Neural cell (in vitro differentiated cells): ENCODE measurements around the gene LDB3. TPM values are rescaled to one million over a fixed set of nuclear protein-coding genes. Genes with fewer than 3 reads are reported as not detected.

ENCODE experiments used
- H2AFZ ChIP-seq: fragments of 200-600, 300-800 bp; sonication (generic), shearing (Covaris generic); 2 replicates; pipeline ENCODE4 v1.6.0; 2014; ENCODE audit warnings: low read depth, mild to moderate bottlenecking, antibody characterized with exemption, low read length, moderate library complexity
- H3F3A ChIP-seq: fragments of 200-600 bp; shearing (Covaris generic); 2 replicates; pipeline ENCODE4 v1.6.1; 2016; ENCODE audit warnings: mild to moderate bottlenecking, moderate library complexity, mixed read lengths, antibody characterized with exemption, low read length; ENCODE audit not compliant: insufficient read depth, poor library complexity, severe bottlenecking
- H3K27ac ChIP-seq: fragments of 200-600, 300-800 bp; sonication (generic), shearing (Covaris generic); 2 replicates; pipeline ENCODE4 v1.5.1; 2014; ENCODE audit warnings: mild to moderate bottlenecking, low read length, moderate library complexity
- H3K27me3 ChIP-seq: fragments of 300-800, 200-600 bp; sonication (generic), shearing (Covaris generic); 2 replicates; pipeline ENCODE4 v1.6.0; 2014; ENCODE audit warnings: mild to moderate bottlenecking, low read depth, low read length, moderate library complexity; ENCODE audit not compliant: insufficient read depth
- H3K36me3 ChIP-seq: fragments of 300-800, 200-600 bp; sonication (generic), shearing (Covaris generic); 2 replicates; pipeline ENCODE4 v1.5.1; 2014; ENCODE audit warnings: mild to moderate bottlenecking, antibody characterized with exemption, low read length, moderate library complexity; ENCODE audit not compliant: insufficient read depth
- H3K4me2 ChIP-seq: fragments of 300-800, 200-600 bp; sonication (generic), shearing (Covaris generic); 2 replicates; pipeline ENCODE4 v1.6.0; 2014; ENCODE audit warnings: mild to moderate bottlenecking, low read length
- H3K4me3 ChIP-seq: fragments of 300-800, 200-600 bp; sonication (generic), shearing (Covaris generic); 2 replicates; pipeline ENCODE4 v1.5.1; 2014; ENCODE audit warnings: mild to moderate bottlenecking, low read length, moderate library complexity
- H3K79me2 ChIP-seq: fragments of 200-600 bp; shearing (Covaris generic); replicated peaks from 2 replicates; pipeline ENCODE4 v1.6.0; 2014; ENCODE audit warnings: mild to moderate bottlenecking, low read length, moderate library complexity; ENCODE audit not compliant: insufficient read depth
- H3K9ac ChIP-seq: fragments of 300-800, 200-600 bp; sonication (generic), shearing (Covaris generic); 2 replicates; pipeline ENCODE4 v1.6.1; 2016; ENCODE audit warnings: mild to moderate bottlenecking, low read length, mixed read lengths
- H3K9me2 ChIP-seq: fragments of 200-600 bp; shearing (Covaris generic); 2 replicates; pipeline ENCODE4 v1.6.1; 2016; ENCODE audit warnings: mild to moderate bottlenecking, low read length, mixed read lengths; ENCODE audit not compliant: insufficient read depth
- H3K9me3 ChIP-seq: fragments of 200-600, 300-800 bp; sonication (generic), shearing (Covaris generic); 2 replicates; pipeline ENCODE4 v1.6.1; 2016; ENCODE audit warnings: mild to moderate bottlenecking, mixed run types, low read length, moderate library complexity, mixed read lengths
- H4K20me1 ChIP-seq: fragments of 200-600 bp; shearing (Covaris generic); 2 replicates; pipeline ENCODE4 v1.6.1; 2016; ENCODE audit warnings: mild to moderate bottlenecking, mixed run types; ENCODE audit not compliant: insufficient read depth
- EP300 ChIP-seq: fragments of 450-650 bp; conservative IDR thresholded peaks from 2 replicates; pipeline ENCODE4 v1.6.1; 2014; ENCODE audit warnings: antibody characterized with exemption, mild to moderate bottlenecking, moderate library complexity; ENCODE audit not compliant: poor library complexity, severe bottlenecking
- EZH2 ChIP-seq: fragments of 200-600, 300-800 bp; shearing (Covaris generic), sonication (generic); IDR thresholded peaks from 2 replicates; pipeline ENCODE4 v1.6.1; 2014; ENCODE audit warnings: antibody characterized with exemption, low read length, borderline replicate concordance, mild to moderate bottlenecking; ENCODE audit not compliant: insufficient read depth, poor library complexity, severe bottlenecking
- MXI1 ChIP-seq: fragments of 450-650 bp; conservative IDR thresholded peaks from 2 replicates; pipeline ENCODE4 v1.6.1; 2014; ENCODE audit warnings: antibody characterized with exemption, mild to moderate bottlenecking; ENCODE audit not compliant: poor library complexity, severe bottlenecking
- POLR2AphosphoS5 ChIP-seq: IDR thresholded peaks from 2 replicates; pipeline ENCODE4 v1.6.1; 2012
- RAD21 ChIP-seq: fragments of 450-650 bp; conservative IDR thresholded peaks from 2 replicates; pipeline ENCODE4 v1.6.1; 2014; ENCODE audit warnings: antibody characterized with exemption, mild to moderate bottlenecking, moderate library complexity
- SMC3 ChIP-seq: fragments of 450-650 bp; conservative IDR thresholded peaks from 2 replicates; pipeline ENCODE4 v1.6.1; 2014; ENCODE audit warnings: antibody characterized with exemption, mild to moderate bottlenecking, moderate library complexity; ENCODE audit not compliant: poor library complexity
- TAF1 ChIP-seq: IDR thresholded peaks from 2 replicates; pipeline ENCODE4 v1.6.1; 2012; ENCODE audit warnings: low read depth
- polyA minus RNA-seq: library from RNA; depleted of rRNA, polyadenylated mRNA; stranded (reverse); fragments of >200 nt; gene quantifications from 2 replicates; pipeline ENCODE4 v1.2.3, GENCODE V29; 2014
- polyA plus RNA-seq: library from polyadenylated mRNA; depleted of rRNA; stranded (reverse); fragments of >200 nt; gene quantifications from 2 replicates; pipeline ENCODE4 v1.2.3, GENCODE V29; 2014
- TF ChIP-seq, protein P1 (sequence below): IDR thresholded peaks from 2 replicates; pipeline ENCODE4 v1.6.1; 2012; ENCODE audit warnings: borderline replicate concordance
- TF ChIP-seq, protein P2 (sequence below): fragments of 450-650 bp; IDR thresholded peaks from 2 replicates; pipeline ENCODE4 v1.5.1; 2014; ENCODE audit warnings: antibody characterized with exemption, mild to moderate bottlenecking, moderate library complexity; ENCODE audit not compliant: poor library complexity, severe bottlenecking

LDB3 gene, protein sequence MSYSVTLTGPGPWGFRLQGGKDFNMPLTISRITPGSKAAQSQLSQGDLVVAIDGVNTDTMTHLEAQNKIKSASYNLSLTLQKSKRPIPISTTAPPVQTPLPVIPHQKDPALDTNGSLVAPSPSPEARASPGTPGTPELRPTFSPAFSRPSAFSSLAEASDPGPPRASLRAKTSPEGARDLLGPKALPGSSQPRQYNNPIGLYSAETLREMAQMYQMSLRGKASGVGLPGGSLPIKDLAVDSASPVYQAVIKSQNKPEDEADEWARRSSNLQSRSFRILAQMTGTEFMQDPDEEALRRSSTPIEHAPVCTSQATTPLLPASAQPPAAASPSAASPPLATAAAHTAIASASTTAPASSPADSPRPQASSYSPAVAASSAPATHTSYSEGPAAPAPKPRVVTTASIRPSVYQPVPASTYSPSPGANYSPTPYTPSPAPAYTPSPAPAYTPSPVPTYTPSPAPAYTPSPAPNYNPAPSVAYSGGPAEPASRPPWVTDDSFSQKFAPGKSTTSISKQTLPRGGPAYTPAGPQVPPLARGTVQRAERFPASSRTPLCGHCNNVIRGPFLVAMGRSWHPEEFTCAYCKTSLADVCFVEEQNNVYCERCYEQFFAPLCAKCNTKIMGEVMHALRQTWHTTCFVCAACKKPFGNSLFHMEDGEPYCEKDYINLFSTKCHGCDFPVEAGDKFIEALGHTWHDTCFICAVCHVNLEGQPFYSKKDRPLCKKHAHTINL
- polyA plus RNA-seq = 0.12 TPM in 1 of 2 replicates, not detected in the other
- polyA minus RNA-seq = not detected in 2 replicates

DNA sequence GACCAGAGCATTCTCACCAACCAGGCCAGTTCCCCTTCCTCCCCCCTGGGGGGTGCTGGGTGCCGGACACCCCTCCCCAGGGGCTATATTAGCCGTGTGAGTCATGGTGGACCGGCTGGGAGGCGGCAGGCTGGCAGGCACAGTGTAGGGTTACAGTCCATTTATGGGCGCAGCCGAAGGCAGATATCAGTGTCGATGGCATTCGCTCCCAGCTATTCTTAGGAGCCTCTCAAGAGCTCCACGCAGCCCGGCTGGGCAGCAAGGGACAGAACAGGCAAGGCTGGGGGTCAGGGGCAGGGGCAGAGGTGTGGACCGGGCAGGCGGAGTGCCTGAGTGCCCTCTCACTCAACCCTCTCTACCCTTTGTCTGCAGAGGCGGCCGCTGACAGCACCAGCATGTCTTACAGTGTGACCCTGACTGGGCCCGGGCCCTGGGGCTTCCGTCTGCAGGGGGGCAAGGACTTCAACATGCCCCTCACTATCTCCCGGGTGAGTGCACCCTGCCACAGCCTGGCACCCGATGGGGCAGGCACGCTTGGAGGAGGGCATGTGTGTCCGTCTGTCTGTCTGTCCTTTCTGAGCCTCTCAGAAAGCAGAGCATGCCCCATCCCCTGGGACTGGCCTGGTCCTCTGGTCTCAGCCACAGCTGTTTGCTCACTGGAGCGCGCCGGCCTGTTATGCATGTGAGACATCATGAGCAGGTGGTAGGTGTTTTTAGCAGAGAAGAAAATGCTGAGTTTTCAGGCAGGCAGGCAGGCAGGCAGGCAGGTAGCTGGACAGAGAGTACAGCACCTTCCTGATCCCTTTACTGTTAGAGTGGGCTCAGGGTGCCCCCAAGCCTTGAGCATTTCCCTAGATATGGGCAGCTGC, at the start of gene LDB3:
TSS of gene LDB3 (plus strand) at position 215 of the 869 bp plus-strand sequence. CDS start at position 396, 181 bp downstream.
- no peaks in the 10 kb centered on the region for H3K79me2 ChIP-seq
- no peak within 1 kb of the TSS for H3K4me3 ChIP-seq
- H3K27ac ChIP-seq = no peak within 1 kb of the TSS
- no peaks in the 10 kb centered on the region for H3K9me2 ChIP-seq
- no peak for TF ChIP-seq POLR2AphosphoS5
- TF ChIP-seq TAF1 = no peak
- TF ChIP-seq RAD21 = no peak
- TF ChIP-seq MXI1 = no peak
- TF ChIP-seq EP300 = no peak
- TF ChIP-seq, protein P1, sequence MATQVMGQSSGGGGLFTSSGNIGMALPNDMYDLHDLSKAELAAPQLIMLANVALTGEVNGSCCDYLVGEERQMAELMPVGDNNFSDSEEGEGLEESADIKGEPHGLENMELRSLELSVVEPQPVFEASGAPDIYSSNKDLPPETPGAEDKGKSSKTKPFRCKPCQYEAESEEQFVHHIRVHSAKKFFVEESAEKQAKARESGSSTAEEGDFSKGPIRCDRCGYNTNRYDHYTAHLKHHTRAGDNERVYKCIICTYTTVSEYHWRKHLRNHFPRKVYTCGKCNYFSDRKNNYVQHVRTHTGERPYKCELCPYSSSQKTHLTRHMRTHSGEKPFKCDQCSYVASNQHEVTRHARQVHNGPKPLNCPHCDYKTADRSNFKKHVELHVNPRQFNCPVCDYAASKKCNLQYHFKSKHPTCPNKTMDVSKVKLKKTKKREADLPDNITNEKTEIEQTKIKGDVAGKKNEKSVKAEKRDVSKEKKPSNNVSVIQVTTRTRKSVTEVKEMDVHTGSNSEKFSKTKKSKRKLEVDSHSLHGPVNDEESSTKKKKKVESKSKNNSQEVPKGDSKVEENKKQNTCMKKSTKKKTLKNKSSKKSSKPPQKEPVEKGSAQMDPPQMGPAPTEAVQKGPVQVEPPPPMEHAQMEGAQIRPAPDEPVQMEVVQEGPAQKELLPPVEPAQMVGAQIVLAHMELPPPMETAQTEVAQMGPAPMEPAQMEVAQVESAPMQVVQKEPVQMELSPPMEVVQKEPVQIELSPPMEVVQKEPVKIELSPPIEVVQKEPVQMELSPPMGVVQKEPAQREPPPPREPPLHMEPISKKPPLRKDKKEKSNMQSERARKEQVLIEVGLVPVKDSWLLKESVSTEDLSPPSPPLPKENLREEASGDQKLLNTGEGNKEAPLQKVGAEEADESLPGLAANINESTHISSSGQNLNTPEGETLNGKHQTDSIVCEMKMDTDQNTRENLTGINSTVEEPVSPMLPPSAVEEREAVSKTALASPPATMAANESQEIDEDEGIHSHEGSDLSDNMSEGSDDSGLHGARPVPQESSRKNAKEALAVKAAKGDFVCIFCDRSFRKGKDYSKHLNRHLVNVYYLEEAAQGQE = no peak
- TF ChIP-seq, protein P2, sequence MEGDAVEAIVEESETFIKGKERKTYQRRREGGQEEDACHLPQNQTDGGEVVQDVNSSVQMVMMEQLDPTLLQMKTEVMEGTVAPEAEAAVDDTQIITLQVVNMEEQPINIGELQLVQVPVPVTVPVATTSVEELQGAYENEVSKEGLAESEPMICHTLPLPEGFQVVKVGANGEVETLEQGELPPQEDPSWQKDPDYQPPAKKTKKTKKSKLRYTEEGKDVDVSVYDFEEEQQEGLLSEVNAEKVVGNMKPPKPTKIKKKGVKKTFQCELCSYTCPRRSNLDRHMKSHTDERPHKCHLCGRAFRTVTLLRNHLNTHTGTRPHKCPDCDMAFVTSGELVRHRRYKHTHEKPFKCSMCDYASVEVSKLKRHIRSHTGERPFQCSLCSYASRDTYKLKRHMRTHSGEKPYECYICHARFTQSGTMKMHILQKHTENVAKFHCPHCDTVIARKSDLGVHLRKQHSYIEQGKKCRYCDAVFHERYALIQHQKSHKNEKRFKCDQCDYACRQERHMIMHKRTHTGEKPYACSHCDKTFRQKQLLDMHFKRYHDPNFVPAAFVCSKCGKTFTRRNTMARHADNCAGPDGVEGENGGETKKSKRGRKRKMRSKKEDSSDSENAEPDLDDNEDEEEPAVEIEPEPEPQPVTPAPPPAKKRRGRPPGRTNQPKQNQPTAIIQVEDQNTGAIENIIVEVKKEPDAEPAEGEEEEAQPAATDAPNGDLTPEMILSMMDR = no peak
- no peak for TF ChIP-seq EZH2
- TF ChIP-seq SMC3 = no peak
- no peak within 1 kb of the TSS for H2AFZ ChIP-seq
- H3F3A ChIP-seq = no peaks in the 10 kb centered on the region
- H4K20me1 ChIP-seq = no peaks in the 10 kb centered on the region
- no peak within 1 kb of the TSS for H3K9ac ChIP-seq
- H3K27me3 ChIP-seq = no peaks in the 10 kb centered on the region
- no peak within 1 kb of the TSS for H3K4me2 ChIP-seq
- no peaks in the 10 kb centered on the region for H3K36me3 ChIP-seq
- H3K9me3 ChIP-seq = no peaks in the 10 kb centered on the region

DNA sequence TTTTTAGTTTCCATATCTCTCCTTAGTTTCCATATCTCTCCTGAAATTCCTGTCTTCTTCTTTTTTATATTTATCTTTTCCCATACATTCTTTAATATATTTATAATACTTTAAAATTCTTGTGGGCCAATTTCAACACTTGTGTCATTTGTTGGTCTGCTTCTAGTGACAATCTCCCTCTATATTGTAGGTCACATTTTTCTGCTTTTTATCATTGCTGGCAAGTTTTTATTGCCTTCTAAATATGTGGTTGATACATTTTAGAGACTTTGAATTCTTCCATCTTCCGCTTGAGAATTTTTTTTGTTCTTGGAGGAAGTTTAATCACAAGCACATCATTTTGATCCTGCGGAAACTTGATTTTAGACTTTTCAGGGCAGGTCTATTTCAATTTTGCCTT, 40.0 kb upstream of the LDB3 start:
- no peaks in the 10 kb centered on the region for H3K9me3 ChIP-seq
- no peak overlapping the region for H3K27ac ChIP-seq
- H3K4me2 ChIP-seq = no peak overlapping the region
- H3F3A ChIP-seq = no peaks in the 10 kb centered on the region
- no peak for TF ChIP-seq POLR2AphosphoS5
- TF ChIP-seq TAF1 = no peak
- no peak for TF ChIP-seq MXI1
- H3K4me3 ChIP-seq = no peak overlapping the region
- H3K9me2 ChIP-seq = no peaks in the 10 kb centered on the region
- H3K27me3 ChIP-seq = peaks cover 12% of the 10 kb centered on the region
- no peaks in the 10 kb centered on the region for H4K20me1 ChIP-seq
- no peaks in the 10 kb centered on the region for H3K79me2 ChIP-seq
- no peak overlapping the region for H2AFZ ChIP-seq
- no peaks in the 10 kb centered on the region for H3K36me3 ChIP-seq
- no peak overlapping the region for H3K9ac ChIP-seq
